HG02588 (cell line): ENCODE data around the gene PRAC1.

Experiments used
- ATAC-seq: cut with Tn5 transposase; IDR thresholded peaks from one replicate; pipeline ENCODE4 v1.9.1; 2021; ENCODE audit warnings: mild to moderate bottlenecking, moderate library complexity; ENCODE audit not compliant: unreplicated experiment

Gene PRAC1

GRCh38 chr17:48715496-48716399 lies 6.6 kb downstream of the PRAC1 start:
- no peak for ATAC-seq

- no peak for ATAC-seq
These were observed 11.2 kb downstream of the PRAC1 start for GRCh38 chr17:48711128-48711527.

DNA sequence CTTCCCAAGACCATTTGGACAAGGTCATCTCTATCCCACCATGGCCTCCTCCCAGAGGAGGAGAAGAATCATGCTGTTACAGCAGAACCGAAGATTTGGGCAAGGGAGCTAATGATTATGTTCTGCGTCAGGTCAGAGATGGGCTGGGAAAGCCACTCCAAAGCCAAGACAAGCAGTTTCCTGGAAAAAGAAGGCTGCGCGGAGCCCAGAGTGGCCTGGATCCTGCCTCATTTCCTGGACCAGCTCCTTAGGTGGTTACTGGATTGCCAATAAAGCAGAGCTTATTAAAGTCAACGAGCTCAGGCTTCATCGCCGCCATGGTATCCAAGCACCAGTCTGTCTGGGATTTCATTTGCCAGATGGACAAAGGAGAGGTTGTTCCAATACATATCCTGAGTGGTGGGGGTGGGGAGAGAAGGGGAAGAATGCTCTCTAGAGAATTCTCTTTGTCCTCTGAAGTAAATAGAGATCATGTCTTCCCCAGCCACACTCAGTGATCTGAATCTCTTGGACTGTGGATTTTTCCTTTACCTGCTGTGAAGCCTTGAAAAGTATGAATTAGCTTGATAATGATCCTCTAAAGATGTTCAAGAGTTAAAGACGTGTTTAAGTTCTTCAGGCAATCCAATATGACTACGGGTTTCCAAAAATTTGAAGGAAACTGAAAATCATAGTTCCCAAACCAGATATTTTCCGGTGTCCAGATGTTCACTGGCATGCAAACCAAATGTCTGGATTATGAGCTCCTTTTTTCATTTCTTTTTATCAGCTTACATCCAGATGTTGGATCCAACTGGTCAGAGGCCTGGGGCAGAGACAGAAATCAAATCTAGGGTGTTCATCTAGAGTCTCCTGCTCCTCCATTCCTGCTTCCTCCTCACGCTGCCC lies 17.7 kb downstream of the PRAC1 start:
- no peak for ATAC-seq

DNA sequence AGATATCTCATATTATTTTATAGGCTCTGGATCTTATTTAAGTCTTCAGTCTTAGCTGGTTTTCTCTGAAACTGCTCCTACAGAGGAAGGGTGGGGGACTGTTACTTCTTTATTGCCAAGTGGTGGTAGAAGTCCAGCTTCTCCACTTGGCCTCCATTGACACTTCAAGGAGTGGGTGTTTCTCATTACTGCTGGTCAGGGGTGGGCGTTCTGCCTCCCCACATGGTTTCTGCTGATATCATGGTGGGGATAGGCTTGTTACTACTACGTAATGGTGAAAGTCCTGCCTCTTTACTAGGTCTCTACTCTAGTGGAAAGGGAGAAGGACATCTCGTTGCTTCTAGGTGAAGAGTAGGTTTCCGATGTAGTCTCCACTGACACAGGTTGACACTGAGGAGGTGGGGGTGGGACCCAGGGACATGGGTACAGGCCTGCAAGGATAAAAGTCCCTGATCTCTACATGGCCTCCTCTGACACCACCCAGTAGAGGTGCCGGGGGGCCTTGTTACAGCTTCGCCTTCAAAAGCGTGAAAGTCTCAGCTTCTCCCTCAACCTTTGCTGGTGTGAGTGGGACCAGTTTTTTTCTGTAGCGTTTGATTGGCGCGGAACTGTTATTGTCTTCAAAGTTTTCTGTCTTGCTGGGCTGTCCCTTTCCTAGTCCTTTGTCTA lies 20.3 kb downstream of the PRAC1 start:
- no peak for ATAC-seq

DNA sequence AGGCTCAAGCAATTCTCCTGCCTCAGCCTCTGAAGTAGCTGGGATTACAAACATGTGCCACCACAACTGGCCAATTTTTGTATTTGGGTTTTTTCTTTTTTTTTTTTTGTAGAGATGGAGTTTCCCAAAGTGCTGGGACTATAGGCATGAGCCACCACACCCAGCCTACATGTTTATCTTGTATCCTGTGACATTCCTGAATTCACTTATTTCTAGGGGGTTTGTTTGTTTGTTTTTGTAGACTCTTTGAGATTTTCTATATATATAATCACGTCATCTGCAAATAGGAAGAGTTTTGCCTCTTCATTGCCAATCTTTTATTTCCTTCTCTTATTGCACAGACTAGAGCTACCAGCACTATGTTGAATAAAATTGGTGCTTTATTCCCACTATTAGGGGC lies 29.1 kb downstream of the PRAC1 start:
- no peak for ATAC-seq

- no peak for ATAC-seq
These were observed 30.3 kb downstream of the PRAC1 start for GRCh38 chr17:48692049-48692448.

- ATAC-seq: no peak
These were observed 31.7 kb downstream of the PRAC1 start for GRCh38 chr17:48690655-48691054.

- ATAC-seq: no peak
These were observed 40.7 kb downstream of the PRAC1 start for GRCh38 chr17:48681609-48682008.

GRCh38 chr17:48679385-48680096 lies 42.8 kb downstream of the PRAC1 start:
- no peak for ATAC-seq

DNA sequence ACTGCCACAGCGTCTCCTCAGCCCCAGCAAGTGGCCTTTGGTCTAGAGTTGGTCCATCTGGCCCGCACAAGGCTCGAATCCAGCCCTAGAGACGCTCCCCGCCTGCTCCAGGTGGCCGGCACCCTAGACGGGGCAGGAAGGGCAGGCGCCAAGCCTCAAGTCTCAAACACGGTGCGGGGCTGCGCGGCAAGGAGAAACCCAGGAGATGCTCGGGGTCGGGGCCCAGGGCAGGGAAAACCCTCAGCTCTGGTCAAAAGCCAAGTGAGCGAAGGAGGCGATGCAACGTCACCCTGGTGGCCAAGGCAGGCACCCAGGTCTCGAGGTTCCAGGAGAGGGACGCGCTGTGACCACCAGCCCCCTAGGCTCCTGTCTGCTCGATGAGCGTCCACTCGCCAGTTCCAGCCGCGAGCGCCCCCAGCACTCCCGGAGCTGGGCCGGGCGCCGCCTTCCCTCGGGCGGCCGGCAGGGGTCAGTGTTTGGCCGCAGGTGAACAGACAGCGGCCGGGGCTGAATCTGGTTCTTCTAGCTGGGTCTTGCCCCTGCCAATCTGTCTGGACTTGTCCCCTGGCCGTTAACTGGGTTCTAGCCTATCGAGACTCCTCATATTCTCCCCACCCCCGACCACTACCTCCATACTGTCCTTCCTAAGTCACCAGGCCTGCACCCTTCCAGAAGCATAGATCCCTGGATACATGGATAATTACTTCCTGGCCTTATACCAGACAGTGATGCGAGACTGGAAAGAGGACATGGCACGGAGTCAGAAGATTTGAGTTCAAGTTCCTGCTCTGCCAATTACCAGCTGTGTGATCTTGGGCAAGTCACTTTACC lies 44.0 kb downstream of the PRAC1 start:
- peak; percentile 59 for ATAC-seq

DNA sequence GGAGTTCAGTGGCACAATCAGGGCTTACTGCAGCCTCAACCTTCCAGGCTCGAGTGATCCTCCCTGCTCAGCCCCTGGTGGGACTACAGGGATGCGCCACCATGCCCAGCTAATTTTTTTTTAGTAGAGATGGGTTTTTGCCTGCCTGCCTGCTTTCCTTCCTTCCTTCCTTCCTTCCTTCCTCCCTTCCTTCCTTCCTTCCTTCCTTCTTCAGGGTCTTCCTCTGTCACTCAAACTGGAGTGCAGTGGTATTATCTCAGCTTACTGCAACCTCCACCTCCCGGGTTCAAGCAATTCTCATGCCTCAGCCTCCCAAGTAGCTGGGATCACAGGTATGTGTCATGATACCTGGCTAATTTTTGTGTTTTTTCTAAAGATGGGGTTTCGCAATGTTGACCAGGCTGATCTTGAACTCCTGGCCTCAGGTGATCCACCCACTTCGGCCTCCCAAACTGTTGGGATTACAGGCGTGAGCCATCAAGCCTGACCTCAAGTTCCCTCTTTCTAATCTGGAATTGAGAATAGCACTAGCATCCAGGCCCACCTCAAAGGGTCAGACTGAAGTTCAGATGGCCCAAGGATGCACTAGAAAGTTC lies 45.3 kb downstream of the PRAC1 start:
- no peak for ATAC-seq

- no peak for ATAC-seq
These were observed 50.0 kb downstream of the PRAC1 start for GRCh38 chr17:48672340-48672739.
